Coronary artery (tissue), 2 donors: ENCODE measurements around the gene FZD10.

Source experiments
- DNase-seq: peaks from one replicate; pipeline ENCODE4 v3.0.0-alpha.2; 2017; ENCODE audit warnings: low spot score
- H3K27ac ChIP-seq, 2 donors: fragments of 200-600 bp; sonication (generic); one replicate each; pipeline ENCODE4 v1.5.1; 2016 to 2019
- H3K4me3 ChIP-seq: fragments of 200-600 bp; sonication (generic); 2 replicates; pipeline ENCODE4 v1.5.1; 2016; ENCODE audit warnings: mild to moderate bottlenecking, moderate library complexity
- TF ChIP-seq, protein P1 (sequence below): fragments of 200-600 bp; sonication (generic); IDR thresholded peaks from one replicate; pipeline ENCODE4 v1.5.1; 2019; ENCODE audit warnings: antibody characterized with exemption

FZD10 gene

DNA sequence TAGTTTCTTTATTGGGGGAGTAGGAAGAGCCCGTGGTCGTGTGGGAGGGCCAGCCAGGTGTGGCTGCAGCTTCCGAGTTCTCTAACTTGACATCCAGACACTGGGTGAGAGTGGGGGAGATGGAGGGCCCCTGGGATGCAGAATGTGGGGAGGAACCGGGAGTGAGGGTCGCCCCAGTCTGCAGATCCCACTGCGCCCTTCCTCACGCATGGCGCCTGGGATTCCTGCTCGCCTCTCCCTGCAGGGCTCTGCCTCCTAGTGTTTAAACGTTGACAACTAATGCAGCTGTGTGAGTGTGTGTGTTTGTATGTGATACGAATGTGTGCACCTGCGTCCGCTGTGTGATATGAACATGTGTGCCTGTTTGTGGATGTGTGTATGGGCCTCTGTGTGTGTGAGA lies 34.6 kb downstream of the FZD10 start:
- no peak overlapping the region for H3K27ac ChIP-seq
- peak; percentile 53 for DNase-seq
- no peak overlapping the region for H3K4me3 ChIP-seq
- TF ChIP-seq, protein P1, sequence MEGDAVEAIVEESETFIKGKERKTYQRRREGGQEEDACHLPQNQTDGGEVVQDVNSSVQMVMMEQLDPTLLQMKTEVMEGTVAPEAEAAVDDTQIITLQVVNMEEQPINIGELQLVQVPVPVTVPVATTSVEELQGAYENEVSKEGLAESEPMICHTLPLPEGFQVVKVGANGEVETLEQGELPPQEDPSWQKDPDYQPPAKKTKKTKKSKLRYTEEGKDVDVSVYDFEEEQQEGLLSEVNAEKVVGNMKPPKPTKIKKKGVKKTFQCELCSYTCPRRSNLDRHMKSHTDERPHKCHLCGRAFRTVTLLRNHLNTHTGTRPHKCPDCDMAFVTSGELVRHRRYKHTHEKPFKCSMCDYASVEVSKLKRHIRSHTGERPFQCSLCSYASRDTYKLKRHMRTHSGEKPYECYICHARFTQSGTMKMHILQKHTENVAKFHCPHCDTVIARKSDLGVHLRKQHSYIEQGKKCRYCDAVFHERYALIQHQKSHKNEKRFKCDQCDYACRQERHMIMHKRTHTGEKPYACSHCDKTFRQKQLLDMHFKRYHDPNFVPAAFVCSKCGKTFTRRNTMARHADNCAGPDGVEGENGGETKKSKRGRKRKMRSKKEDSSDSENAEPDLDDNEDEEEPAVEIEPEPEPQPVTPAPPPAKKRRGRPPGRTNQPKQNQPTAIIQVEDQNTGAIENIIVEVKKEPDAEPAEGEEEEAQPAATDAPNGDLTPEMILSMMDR: no peak

DNA sequence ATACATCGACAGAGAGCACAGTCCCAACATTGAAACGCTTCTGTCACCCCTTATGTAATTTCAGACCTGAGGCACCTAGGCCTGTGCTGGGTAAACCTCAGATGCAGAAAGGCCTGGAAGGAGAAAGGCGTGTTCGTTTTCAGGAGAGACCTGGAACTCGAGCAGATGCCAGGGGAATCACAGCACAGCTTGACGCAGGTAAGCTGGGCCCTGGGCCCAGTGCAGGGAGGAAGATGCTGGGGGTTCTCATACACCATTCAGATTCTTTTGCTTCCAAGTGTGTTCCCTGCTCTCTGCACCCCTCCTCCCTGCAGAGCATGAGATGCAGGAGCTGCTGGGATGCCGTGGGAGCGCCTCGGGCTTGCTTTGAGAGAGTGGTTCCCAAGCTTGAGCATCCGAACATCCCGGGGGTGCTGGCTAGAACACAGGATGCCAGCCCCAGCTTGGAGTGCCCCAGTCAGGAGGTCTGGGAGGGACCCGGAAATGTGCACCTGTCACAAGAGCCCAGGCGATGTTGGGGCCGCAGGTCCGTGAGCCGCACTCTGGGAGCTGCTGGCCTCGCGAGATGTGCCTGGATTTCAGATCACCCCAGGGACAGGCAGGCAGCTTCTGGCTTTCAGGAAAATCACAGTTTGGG lies 35.9 kb downstream of the FZD10 start:
- H3K27ac ChIP-seq: no peak overlapping the region
- no peak overlapping the region for H3K4me3 ChIP-seq
- TF ChIP-seq, protein P1: no peak
- DNase-seq: peak; percentile 55

DNA sequence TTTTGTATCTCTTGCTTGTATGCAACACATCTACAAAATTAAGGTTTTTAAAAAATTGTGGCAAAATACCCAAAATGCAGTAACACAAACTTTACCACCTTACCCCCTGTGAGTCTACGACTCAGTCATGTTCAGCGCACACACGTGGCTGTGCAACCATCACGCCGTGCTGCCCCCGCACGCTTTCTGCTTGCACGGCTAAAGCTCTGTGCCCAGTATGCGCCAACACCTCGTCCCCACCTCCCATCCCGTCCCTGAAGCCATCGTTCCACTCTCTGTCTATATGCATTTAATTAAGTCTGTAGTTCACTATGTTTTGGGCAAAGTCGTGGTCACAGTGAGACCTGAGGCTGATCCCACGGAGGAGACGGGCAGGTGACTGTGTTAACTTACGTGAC lies 36.4 kb downstream of the FZD10 start:
- TF ChIP-seq, protein P1: no peak
- Histone ChIP-seq H3K4me3 (no peak overlapping the region), H3K27ac (no peak overlapping the region)
- DNase-seq: no peak

DNA sequence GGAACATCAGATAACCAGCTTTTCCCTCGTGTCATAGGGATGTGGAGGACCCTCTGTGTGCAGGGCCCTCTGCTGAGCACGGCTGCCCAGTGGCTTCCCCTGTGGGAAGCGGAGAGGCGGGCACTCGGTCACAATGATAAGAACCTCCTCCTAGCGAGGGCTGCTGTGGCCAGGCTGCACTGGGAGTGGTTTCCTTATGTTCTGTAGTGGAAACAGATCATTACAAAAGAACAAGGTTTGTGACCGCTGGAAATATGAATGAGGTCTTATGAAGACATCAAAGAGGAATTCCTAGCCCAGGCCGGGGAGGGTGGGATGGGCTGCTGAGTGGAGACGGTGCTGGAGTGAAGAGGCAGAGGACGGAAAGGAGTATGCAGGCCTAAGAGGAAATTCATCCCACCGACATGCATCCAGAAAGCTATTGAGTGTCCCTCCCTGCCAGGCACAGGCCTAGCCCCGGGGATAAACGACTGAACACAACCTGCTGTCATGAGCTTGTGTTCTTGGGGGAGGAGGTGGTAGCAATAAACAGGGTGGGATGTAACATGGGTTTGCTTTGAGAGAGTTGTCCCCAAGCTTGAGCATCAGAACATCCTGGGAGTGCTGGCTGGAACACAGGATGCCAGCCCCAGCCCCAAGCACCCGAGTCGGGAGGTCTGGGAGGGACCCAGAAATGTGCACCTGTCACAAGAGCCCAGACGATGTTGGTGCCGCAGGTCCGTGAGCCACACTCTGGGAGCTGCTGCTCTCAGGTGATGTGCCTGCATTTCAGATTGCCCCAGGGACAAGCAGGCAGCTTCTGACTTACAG lies 37.5 kb downstream of the FZD10 start:
- DNase-seq: peak; percentile 52
- Histone ChIP-seq H3K27ac (no peak overlapping the region), H3K4me3 (no peak overlapping the region)
- TF ChIP-seq, protein P1: no peak

DNA sequence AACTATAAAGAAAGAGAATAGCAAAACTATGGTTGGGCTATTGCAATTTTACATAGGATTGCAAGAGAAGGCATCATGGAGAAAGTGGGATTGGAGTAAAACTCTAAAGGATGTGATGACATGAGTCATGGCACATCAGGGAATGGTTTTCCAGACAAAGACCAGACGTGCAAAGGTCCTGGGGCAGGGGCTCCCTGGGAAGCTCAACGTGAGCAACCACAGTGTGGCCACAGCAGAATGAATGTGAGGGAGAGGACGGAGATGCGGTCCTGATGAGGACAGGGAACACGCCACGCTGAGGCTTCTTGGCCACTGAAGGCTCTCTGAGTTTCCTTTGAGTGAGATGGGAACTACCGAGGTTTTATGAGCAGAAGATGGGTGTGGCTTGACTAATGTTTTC lies 38.2 kb downstream of the FZD10 start:
- Histone ChIP-seq H3K4me3 (no peak overlapping the region), H3K27ac (no peak overlapping the region)
- TF ChIP-seq, protein P1: no peak
- DNase-seq: no peak

DNA sequence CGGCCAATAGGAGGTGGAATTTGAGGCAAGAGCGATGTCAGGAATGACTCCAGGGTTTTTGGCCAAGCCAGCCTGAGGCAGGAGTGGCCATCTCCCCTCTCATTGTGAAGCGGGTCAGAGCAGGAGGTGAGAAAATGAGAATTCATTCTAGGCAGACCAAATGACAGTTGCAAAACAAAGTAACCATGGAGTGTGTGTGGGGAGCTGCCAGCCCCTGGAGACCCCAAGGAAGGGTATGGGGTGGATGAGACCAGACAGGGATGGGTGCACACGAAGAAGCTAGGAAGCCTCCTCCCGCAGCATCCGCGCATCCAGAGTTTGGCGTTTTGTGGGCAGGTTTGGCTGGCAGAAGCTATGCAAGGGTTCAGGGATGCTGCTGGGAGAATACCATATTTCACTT lies 38.8 kb downstream of the FZD10 start:
- DNase-seq: no peak
- no peak overlapping the region for H3K27ac ChIP-seq
- TF ChIP-seq, protein P1: no peak

DNA sequence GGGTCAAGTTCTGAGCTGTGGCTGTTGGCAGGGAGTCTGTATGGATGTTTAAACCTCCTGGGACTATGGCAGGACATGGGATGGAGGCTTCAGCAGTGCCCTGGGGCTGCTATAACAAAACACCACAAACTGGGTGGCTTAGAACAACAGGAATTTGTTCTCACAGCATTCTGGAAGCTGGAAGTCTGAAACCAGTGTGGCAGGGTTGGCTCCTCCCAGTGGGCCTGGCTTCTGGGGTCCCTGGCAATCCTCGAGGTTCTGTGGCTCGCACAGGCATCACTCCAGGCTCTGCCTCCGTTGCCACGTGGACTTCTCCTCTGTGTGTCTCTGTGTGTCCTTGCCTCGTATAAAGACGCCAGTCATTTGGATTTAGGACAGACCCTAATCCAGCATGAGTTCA lies 39.9 kb downstream of the FZD10 start:
- DNase-seq: peak; percentile 40

More for the DNA sequence above, 38.8 kb downstream of the FZD10 start:
- no peak overlapping the region for H3K4me3 ChIP-seq

More for the DNA sequence above, 39.9 kb downstream of the FZD10 start:
- no peak overlapping the region for H3K27ac ChIP-seq
- TF ChIP-seq, protein P1: no peak
- H3K4me3 ChIP-seq: no peak overlapping the region
